ENCODE results near the gene PLXNA2. TPM values are rescaled to one million over a fixed set of nuclear protein-coding genes. Genes with fewer than 3 reads are reported as not detected.

Gene PLXNA2
- total RNA-seq, 1 donor from 2014 or later = 14.4 TPM

DNA sequence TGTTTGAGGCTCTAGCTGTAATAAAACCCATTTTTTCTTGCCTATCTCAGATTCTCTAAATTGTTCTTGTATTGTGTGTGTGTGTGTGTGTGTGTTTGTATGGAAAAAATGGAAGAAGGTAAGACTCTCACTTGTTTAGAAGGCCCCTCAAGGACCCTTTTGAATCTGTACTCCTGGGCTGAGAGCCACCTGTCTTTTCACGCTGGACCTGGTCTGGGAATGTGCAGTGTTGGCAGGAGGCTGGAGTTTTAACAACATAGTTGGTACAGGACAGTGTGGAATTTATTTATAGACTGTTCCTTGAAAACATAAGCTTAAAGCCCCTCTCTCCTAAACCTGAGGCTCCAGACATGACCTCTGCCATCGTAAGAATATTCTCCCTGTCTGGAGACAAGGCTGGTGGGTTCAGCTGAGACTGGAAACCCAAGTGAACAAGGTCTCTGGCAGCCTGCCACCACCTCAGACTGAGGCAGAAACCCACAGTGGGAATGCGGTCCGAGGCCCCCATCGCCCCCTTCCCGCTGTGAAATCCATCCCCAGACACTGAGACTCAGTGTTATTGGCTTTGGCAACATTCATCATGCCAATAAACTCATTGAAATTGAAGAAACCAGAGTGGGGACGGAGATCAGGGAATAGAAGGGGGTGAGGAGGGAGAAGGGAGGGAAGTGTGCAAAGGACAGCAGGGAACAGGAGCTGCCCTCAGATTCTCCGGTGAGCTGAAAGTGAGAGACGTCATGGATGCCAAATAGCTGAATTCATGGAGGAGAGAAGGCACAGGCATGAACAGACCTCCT, 24.6 kb upstream of the PLXNA2 start:
- ATAC-seq (ENCODE audit: poor library complexity) (no peak), DNase-seq (no peak)
- intact Hi-C loops (cut with DNase I) = no loop called here

DNA sequence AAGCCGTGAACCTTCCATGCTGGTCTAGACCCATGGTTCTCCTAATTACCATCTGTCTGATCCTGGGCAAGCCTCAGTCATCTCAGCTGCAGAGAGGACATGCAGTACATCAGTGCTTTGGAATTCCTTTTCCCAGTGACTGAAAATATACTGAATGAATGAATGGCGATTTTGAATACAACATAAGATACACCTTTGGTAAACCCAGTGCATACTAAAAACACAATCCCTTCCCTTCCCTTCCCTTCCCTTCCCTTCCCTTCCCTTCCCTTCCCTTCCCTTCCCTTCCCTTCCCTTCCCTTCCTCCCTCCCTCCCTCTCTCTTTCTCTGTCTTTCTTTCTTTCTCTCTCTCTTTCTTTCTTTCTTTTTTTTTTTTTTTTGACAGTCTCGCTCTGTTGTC, 21.3 kb upstream of the PLXNA2 start:
- intact Hi-C loops (cut with DNase I) = no loop called here
- no peak for ATAC-seq (ENCODE audit: poor library complexity)

DNA sequence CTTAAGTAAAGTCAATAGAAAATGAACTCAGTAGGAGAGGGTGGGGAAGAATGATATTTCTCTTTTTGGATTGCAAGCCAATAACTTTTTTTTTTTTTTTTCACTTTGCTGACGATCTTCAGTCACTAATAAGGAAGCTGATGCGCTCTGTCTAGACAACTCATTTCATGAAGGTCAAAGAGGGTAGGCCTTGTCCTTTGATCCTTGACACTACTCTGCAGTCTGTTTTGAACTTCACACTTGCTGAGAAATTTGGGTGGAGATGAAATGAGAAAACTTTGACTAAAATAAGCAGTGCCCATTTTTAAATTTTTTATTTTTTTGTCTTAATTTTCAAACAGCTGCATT, 20.9 kb upstream of the PLXNA2 start:
- ATAC-seq (ENCODE audit: poor library complexity) (no peak), DNase-seq (no peak)
- intact Hi-C loops (cut with DNase I) = no loop called here

More for the DNA sequence above, 21.3 kb upstream of the PLXNA2 start:
- no peak for DNase-seq

- DNase-seq (no peak), ATAC-seq (ENCODE audit: poor library complexity) (peak; percentile 75)
- intact Hi-C loops (cut with DNase I) = no loop called here
Observed at GRCh38 chr1:208264469-208265121, 20.4 kb upstream of the PLXNA2 start.

GRCh38 chr1:208261874-208262273, 17.7 kb upstream of the PLXNA2 start:
- intact Hi-C loops (cut with DNase I) = no loop called here
- no peak for ATAC-seq (ENCODE audit: poor library complexity)
- no peak for DNase-seq

- ATAC-seq (ENCODE audit: poor library complexity) = no peak
- intact Hi-C loops (cut with DNase I) = no loop called here
Observed at GRCh38 chr1:208258277-208258676, 14.1 kb upstream of the PLXNA2 start.

DNA sequence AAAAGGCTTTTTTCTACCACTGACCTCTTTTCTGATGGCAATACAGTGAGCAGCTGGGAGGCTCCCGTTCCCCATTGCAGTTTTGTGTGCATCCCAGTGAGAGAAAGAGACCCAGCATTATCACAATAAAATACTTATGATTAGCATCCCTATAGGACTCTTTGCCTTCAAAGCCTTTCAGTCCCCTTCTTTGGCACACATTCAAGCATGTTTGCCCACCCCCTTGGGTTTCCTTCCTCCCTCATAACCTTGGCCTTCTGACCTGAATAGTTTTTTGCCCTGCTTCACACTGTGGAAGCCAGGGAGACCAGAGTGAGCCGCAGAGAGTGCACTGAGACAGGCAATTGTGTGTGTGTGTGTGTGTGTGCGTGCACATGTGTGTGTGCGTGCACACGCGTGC, 13.2 kb upstream of the PLXNA2 start:
- intact Hi-C loops (cut with DNase I) = no loop called here
- DNase-seq (no peak), ATAC-seq (ENCODE audit: poor library complexity) (no peak)

More at GRCh38 chr1:208258277-208258676, 14.1 kb upstream of the PLXNA2 start:
- no peak for DNase-seq

DNA sequence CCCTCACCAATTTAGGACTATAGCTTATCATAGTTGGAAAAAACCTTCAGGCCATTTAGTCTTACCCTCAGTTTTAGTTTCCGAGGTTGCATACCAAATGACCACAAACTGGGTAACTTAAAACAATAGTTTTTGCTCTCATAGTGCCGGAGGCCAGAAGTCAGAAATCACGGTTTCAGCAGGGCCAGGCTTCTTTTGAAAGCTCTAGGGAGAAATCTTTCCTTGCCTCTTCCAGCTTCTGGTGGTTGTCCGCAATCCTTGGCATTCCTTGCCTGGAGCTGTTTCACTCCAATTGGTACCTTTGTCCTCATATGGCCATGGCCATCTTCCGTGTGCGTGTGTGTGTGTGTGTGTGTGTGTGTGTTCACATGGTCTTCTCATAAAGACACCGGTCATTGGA, 12.4 kb upstream of the PLXNA2 start:
- intact Hi-C loops (cut with DNase I) = no loop called here
- DNase-seq (no peak), ATAC-seq (ENCODE audit: poor library complexity) (no peak)

DNA sequence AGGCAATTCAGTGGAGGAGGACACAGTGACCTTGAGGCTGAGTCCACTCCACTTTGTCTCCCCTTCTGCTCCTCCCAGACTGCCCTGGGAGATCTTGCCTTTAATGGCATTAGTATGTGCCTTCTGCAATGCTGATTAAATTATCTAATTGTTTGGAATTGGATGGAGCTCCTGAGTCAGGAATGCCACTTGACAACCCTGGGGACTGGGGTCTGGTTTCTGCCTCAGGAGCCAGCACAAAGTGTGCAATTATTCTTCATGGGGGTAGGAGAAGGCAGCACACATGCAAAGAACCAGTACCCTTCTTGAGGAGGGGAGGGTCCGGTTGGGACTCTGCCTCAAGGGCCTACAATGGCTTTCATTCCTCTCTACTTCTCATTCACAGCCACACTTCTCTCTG, 11.9 kb upstream of the PLXNA2 start:
- ATAC-seq (ENCODE audit: poor library complexity) (no peak), DNase-seq (no peak)
- intact Hi-C loops (cut with DNase I) = no loop called here

- ATAC-seq (ENCODE audit: poor library complexity) (no peak), DNase-seq (no peak)
- intact Hi-C loops (cut with DNase I) = loop anchor here (5.0 kb wide), 1 partner anchor 233 kb away; no protein-coding TSS in a partner anchor
Observed at GRCh38 chr1:208254862-208255261, 10.7 kb upstream of the PLXNA2 start.

DNA sequence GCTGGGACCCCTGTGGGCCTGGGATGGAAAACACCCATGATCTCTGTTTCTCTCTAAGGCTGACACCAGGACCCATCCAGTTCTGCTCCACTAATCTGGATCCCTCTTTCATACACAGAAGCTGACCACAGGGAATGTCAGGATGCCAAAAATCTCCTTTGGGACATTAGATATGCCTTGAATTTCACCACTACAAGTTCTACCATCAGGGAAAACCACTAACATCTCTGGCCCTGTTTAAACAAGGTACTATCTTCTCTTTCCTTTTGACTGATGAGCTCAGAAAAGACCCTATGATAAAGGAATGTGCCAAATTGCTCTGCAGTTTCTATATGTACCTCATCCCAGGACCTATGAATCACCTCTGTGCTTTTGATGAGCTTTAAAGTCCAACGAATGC, 10.2 kb upstream of the PLXNA2 start:
- intact Hi-C loops (cut with DNase I) = loop anchor here (5.0 kb wide), 1 partner anchor 232 kb away; no protein-coding TSS in a partner anchor
- no peak for ATAC-seq (ENCODE audit: poor library complexity)
- DNase-seq = no peak

GRCh38 chr1:208252836-208253576, 8.8 kb upstream of the PLXNA2 start:
- no peak for DNase-seq
- ATAC-seq (ENCODE audit: poor library complexity) = peak; percentile 33
- intact Hi-C loops (cut with DNase I) = loop anchor here (5.0 kb wide), 1 partner anchor 231 kb away; no protein-coding TSS in a partner anchor

- peak; percentile 51 for DNase-seq
- intact Hi-C loops (cut with DNase I) = loop anchor here (5.0 kb wide), 1 partner anchor 230 kb away; no protein-coding TSS in a partner anchor
- peak; percentile 72 for ATAC-seq (ENCODE audit: poor library complexity)
Observed at GRCh38 chr1:208251911-208252835, 8.0 kb upstream of the PLXNA2 start.

DNA sequence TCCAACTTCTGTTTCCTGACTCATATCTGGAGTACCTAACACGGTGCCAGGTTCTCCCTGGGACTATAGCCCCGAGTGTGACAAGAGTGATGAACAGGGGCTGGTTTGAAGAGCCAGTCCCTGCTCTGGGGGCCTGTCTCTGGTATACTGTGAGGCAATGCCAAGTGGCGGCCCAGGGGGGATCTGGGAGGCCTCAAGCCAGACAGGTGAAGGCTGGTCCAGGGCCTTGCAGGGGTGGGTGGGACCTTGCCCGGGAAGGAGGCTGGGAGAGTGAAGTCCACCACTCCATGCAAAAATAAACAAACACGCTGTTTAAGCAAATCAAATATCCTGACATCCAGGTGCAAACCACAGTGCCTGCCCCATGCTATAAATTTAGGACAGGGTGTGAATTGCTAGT, 6.8 kb upstream of the PLXNA2 start:
- ATAC-seq (ENCODE audit: poor library complexity) (no peak), DNase-seq (no peak)
- intact Hi-C loops (cut with DNase I) = loop anchor here (5.0 kb wide), 1 partner anchor 229 kb away; no protein-coding TSS in a partner anchor

DNA sequence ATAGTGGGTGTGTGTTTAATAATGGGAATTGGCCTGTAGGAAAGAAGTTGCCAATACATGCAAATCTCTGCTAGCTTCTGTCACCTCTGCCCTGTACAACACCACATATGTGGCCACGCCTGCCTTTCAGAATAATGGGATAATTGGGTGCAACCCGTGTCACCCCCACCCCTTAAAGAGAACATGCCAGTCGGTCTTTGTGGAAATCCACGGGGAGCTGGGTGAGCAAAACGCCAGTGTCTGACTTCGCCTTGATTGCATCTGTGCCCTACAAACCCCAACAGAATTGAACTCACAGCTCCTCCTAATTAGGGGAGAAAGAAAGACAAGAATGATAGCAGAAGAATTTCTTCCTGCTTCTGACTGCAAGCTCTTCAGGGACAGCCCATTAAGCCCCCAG, 6.4 kb upstream of the PLXNA2 start:
- ATAC-seq (ENCODE audit: poor library complexity) (no peak), DNase-seq (no peak)
- intact Hi-C loops (cut with DNase I) = loop anchor here (5.0 kb wide), 1 partner anchor 228 kb away; no protein-coding TSS in a partner anchor

DNA sequence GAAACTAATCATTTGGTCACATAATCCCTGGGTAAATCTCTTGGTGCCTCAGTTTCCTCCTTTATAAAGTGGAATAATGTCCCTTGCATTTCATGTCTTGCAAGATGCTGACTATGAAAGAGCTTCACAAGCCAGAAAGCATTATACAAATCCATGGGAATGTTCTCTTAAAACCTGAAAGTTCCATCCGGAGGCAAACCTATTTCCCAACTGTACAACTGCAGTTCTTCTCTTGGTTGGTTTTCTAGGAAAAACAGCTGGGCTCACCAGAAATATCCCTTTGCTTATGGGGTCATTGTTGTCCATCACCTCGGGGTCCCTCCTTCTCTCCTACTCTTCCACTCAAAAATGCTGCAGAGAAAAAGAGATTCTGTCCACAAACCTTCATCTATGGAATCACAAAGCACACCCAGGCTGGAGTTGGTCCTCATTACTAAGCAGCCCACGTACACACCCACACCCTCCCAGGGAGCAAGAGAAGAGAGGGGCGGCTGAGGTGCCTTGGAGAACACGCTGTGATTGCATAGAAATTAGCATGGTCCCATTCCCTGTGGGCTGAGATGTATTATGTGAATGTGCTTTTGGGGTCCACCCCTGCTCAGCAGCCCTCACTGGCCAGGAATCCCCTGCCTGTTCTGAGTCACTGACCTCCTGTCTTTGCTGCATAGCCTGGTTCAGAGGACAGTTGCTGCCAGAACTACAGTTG, 5.0 kb upstream of the PLXNA2 start:
- intact Hi-C loops (cut with DNase I) = no loop called here
- no peak for ATAC-seq (ENCODE audit: poor library complexity)
- no peak for DNase-seq

- intact Hi-C loops (cut with DNase I) = no loop called here
Observed at GRCh38 chr1:208248307-208248801, 4.2 kb upstream of the PLXNA2 start.

DNA sequence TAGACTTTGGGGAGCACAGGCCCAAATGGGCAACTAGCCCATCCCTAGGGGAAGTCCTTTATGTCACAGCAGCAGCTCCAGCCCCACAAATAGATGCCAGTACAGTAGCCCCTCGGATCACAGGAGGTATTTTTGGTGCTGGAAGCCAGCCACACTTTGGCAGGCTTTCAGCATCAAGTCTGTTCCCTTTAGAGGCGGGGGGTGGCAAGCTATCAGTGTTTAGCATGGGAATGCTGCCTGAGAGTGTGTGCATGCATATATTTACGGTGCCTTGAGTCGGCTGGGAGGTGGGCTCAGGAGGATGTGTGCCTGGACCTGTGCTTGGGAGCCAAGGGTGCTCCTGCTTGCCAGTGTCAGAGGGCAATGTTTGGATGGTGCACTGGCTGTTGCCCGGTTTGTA, 3.5 kb upstream of the PLXNA2 start:
- DNase-seq = no peak
- intact Hi-C loops (cut with DNase I) = no loop called here
- ATAC-seq (ENCODE audit: poor library complexity) = no peak

More at GRCh38 chr1:208248307-208248801, 4.2 kb upstream of the PLXNA2 start:
- DNase-seq (no peak), ATAC-seq (ENCODE audit: poor library complexity) (no peak)

Measured in Right ventricle myocardium superior (tissue), 1 donor.